Midbrain (tissue), 1 donor: ENCODE data around the gene TNNT3.
"Not testable (repeated sequence)": the region's sequence is repeated elsewhere in the genome, so short reads cannot be mapped to it uniquely, and the experiment has no call there.

Source experiments
- DNase-seq: peaks from one replicate; lab custom pipeline; 2025; lab: John Stamatoyannopoulos, UW

TNNT3 gene

DNA sequence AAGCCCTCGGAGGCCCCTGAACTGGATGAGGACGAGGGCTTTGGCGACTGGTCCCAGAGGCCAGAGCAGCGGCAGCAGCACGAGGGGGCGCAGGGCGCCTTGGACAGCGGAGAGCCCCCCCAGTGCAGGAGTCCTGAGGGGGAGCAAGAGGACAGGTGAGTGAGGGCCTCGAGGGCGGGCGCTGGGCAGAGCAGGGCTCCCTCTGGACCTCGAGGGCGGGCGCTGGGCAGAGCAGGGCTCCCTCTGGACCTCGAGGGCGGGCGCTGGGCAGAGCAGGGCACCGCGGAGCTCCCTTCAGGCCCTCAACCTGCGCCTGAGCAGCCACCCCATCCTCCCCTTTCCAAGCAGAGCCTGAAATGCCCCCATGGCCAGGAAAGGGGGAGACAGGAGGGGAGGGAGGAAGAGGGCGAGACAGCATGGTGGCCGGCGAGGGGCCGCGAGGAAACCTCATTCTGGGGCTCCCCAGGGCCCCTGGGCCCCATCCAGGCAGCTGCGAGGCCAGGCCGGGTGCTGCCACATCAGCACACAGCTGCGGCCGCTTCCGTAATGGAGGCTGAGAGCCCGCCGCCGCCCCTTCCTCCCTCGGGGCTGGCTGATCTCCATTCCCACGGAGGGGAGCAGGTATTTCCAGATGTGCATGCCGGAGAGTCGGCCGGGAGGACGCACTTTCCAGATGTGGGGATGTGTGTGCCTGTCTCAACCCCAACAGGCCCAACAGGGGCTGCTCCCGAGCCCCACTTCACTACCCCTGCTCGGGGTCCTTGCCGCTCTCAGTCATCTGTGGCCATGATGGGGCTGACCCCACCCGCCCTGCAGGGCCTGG lies 37.9 kb upstream of the TNNT3 start:
- DNase-seq, result no peak

DNA sequence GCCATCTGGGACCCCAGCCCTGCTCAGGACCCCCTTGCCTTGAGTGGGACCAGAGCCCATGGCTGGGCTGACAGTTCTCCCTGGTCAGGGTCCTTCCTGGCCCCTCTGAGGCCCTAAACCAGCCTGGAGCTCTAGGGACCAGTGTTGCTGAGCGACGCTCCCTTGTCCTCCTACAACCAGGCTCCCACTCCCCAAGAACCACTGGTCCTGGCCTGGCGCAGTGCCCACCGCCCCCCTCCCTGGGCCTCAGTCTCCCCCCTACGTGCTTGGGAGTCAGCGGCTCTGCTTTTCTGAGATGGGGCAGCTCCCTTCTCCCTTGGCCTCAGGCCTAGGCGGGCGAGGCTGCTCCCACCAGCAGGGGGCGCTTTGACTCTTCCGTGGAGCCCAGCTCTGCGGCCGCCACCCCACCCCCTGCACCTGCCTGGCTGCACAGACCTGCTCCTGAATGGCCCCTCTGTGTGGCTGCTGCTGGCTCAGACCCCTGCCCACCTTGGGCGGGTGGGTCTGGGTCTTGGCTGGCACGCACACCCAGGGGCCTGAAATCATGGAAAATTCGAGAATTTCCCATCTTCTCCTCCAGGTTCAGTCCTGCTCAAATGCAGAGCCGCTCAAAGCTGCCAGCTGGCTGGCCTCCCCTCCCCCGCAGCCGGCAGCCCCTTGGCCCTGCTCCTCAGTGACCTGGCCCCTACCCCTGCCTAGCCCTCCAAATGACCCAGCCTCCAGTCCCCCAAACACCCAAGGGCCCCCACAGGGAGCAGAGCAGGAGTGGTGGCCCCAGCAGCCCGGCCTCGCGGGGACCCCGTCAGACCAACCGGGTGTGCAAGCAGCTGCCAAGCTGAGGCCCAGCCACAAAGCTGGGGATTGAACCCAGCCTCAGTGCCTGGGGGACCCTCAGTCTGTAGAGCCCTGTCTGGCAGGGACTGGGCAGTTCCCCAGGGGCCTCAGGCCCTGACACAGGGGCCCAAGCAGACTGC lies 37.0 kb upstream of the TNNT3 start:
- DNase-seq, result peak; percentile 72

DNA sequence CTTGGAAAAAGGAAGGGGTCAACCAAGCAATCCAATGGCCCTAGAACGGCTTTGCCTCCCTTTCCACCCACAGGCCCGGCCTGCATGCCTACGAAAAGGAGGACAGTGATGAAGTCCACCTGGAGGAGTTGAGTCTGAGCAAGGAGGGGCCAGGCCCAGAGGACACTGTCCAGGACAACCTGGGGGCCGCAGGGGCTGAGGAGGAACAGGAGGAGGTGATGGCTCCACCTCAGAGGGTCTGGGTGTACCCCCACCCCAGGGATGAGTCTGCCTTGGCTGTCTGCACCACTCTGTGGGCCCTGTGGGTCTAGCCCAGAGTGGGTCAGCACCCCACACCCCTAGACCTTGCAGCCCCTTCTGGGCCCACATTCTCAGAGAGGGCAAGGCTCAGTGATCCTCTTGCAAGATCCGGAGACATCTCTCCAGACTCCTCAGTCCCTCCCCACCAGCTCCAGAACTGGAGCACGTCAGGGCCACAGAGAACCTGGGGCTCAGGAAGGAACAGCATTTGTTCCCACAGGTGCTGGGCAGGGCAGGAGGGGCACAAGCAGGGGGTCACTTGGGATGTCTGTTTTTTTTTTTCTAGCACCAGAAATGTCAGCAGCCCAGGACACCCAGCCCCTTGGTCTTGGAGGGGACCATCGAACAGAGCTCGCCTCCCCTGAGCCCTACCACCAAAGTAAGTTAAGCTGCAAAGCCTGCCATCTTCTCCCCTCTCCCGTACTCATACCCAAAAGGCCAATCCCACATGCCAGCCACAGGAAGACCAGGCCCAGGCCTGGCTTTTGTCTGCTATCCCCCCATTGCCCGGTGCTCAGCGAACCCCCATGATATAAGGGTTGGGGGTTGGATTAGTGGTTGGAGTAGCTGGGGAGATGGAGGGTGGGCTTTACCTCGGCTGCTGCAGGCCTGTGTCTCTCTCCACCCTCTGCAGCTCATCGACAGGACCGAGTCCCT lies 35.9 kb upstream of the TNNT3 start:
- DNase-seq, result no peak

DNA sequence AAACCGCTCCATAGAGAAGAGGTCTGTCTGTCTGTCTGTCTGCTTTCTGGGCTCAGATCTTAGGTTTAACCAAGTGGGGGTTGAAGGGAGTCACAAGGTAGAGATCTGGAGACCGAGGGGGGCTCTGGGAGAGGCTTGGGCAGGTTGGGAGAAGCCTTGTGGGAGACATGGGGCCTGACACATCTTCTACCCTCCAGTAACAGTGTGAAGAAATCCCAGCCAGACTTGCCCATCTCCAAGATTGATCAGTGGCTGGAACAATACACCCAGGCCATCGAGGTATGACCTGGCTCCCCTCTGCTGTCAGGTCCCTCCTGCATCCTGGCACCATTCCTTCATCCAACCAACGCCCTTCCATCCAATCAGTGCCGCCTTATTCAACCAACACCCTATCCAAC lies 35.2 kb upstream of the TNNT3 start:
- no peak for DNase-seq

DNA sequence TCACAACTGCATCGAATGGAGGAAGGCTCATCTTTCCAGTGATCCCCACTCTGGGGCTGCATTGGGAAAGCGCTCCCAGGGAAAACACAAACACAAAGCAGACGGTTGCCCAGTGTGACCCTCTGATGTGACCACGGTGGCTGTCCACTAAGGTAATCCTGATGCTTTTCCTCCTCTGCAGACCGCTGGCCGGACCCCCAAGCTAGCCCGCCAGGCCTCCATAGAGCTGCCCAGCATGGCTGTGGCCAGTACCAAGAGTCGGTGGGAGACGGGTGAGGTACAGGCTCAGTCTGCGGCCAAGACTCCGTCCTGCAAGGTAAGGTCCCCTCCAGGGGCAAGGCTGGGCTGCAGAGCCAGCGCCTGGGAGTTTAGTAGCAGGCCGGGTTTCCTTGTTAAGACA lies 33.0 kb upstream of the TNNT3 start:
- not testable (repeated sequence) for DNase-seq

DNA sequence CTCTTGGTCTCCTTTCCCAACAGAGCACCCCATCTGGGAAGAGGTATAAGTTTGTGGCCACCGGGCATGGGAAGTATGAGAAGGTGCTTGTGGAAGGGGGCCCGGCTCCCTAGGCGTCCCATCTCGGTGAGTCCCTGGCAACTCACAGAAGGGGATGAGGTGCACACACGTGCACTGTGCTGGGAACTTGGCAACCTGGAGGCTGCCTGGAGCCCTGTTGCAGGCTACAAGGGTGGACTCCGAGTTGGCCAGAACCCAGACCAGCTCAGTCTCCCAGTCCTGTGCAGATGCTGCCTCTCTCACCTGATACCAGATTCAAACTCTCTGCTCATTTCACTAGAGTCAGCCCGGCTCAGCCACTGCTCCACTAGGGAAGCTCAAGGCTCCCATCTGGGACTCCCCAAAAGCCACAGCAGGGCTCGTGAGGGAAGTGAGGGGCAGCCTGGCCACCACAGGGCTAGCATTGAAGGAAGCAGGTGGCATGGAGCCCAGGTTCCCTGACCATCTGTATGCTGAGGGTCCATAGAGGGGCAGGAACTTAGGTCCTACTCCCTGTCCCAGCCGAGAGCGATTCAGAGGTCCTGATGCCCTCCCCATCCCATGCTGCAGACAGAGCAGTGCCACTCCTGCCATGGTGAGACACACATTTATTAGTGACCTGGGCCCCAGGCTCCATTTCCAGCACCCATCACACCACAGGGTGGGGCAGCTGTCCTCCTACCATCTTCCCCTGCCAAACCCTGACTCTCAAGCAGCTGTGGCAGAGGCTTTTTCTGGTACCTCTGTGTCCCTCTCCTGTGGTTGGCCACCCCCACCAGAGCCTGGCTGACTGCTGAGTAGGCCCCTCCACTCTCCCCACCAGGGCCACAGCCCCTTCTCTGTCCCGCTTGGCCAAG lies 31.8 kb upstream of the TNNT3 start:
- no peak for DNase-seq

DNA sequence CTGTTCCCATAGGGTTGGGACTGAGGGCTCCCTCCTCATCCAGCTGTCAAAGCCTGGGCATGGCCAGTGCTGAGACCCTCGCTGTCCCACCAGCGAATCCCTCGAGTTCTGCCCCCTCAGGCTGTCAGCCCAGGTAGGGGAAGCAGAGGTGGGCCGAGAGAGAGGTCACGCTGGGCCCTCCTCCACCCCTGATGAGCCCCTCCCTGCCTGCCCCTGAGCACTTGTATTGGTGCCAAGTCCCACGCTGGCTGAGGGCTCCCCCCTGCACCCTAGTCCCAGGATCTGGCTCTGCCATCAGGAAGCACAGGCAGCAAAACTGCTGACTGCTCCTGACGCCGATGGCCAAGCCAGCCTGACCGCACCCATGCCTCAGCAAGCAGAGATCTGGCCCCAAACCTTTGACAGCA lies 31.2 kb upstream of the TNNT3 start:
- no peak for DNase-seq

DNA sequence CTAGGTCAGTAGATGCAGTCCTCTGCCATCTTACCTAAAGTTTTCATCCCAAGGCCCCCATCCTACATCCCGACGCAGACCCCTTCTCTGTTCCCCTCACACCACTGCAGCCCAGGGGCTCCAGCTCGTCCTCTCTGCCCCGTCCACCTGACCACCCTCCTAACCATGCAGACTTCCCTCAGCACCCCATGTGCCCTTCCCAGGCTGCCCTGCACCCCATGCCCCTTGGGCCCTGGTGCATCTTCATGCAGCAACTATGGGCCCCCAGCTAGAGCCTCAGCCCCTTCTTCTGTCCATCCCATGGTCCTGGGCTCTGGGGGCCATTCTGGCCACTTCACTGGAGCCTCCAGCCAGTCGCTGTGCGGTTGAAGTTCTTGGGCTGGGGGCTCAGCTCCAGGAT lies 30.7 kb upstream of the TNNT3 start:
- no peak for DNase-seq

DNA sequence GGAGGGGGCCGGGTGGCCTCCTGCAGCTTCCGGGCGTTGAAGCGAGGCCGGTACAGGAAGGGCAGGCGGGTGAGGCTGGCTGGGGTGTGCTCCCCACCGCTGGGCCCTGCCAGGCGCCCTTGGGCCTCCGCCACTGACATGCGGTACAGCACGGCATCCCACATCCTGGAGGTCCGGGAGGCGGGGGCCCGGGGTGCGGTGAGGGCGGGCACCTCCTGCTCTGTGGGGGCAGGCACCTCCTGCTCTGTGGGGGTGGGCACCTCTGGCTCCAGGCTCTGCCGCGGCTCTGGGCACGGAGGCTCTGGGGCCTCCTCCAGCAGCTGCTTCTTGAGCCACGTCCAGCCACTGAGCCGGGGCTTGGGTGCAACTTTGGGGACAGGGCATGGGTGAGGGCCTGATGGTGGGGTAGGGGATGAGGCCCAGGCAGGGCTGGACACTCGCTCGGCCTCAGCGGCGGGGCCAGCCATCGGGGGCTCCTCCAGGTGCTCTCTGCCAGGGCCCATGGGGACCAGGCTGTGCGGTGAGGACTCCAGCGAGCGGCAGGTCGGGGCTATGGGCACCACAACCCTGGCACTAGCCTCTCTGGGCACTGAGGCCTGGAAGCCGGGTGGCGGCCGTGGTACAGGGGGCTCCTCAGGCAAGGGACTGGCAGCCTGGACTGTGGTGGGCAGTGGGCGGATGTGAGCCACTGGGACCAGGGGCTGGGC lies 30.1 kb upstream of the TNNT3 start:
- no peak for DNase-seq

DNA sequence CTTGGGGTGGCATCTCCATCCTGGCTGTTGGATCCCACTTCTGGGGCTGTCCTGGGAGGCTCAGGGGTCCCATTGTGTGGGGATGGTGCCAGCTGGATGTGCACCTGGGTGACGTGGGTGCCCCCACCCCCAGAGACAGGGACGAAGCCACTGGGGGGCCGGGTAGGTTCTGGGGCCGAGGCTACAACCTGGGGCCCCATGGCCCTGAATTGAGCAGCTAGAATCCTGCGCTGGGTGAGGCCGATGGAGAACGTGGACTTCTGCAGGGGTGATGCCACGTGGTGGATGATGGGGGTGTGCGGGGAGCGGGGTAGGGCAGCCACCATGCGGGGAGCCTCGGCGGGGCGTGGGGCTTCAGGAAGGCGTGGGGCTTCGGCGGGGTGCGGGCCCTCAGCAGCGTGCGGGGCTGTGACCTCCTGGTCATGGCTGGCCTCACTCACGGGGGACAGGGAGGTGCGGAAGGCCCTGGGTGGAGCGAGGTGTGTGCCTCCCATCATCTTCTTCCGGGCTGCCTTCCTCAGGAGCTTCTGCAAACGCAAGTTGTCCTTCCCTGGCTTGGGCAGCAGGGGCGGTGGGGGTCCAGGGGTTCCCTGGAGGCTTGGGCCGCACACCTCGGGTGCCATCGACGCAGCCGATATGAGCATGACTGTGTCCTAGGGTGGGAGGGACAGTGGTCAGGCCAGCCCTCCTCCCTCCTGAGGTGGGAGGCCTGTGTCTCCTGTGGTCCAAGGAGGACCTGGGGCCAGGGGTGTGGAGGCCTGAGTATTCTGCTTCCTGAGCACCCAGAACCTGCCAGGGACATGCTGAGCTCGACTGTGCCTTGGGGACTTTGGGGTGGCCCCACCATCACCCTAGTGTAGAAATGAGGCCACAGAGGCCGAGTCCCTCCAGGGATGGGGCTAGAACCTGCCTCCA lies 29.3 kb upstream of the TNNT3 start:
- no peak for DNase-seq

DNA sequence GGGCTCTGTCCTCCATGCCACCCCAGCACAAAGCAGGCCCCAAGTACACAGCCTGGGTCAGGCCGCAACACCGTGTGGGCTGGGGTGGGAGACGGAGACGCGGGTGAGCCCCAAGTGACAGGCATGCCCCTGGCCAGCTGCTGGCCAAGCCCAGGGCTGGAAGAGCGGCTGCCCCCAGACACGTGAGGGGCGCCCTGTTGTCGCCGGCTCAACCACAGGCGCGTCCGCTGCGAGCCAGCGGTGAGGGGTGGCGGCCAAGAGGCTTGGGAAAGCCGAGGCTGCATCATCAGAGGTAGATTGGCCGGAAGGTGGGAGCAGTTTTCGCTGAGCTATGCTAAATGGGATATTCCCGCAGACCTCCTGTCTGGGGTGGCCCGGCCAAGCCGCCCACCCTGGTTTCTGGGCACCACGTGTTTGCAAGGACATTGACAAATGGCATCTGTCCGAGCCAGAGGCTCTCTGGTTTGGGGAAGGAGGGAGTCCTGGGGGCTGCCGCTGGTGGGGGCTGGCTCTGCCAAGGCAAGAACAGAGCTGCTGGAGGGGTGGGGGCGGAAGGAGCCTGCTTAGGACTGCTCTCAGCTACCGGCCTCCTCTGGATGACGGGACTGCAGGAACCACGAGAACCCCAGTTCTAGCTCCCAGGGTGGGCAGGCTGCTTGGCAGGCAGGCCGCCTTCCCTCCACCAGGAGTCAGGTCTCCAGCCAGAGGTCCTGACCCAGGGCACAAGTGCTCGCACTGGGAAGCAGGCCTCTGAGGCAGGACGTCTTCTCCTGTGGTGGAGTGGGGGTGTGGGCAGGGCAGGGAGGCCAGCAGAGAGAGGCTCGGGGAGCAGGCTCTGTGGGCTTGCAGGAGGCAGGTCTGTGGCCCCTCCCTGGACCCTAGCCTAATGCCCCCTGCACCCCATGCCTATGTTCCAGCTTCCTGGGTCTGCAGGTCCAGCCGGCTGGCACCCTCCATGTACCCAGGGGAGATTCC lies 28.4 kb upstream of the TNNT3 start:
- DNase-seq, result no peak

DNA sequence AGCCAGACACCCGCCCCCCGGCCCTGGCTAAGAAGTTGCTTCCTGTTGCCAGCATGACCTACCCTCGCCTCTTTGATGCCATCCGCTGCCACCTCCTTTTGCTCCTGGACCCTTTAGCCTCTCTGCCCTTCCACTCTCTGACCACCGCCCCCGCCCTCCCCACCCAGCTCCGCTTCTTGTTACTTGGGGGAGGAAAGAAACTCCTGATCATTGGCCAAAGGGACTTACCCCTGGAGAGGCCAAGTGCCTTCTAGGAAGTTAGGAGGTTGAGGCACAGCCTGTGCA lies 27.7 kb upstream of the TNNT3 start, which contains the start of gene PRR33:
TSS of gene PRR33 (minus strand) at position 65 of the 285 bp plus-strand sequence. CDS start 1,311 bp downstream, outside the sequence.
- no peak for DNase-seq

DNA sequence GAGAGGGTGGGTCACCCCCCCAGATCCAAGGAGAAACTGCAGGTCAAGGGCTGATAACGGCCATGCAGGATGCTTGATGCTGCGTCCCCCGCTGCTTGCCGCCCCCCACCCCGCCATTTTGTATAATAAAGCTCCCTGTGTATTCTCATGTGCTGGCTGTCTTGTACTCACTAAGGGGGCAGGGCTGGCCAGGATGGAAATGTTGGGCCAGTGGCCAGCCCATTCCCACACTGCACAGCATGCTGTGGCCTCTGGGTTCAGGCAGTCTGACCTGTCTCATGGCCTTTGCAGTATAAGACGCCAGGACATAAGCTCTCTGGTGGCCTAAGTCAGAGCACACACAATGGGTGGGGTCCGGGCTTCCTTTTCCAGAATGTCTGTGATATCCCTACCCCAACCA lies 27.4 kb upstream of the TNNT3 start:
- no peak for DNase-seq

DNA sequence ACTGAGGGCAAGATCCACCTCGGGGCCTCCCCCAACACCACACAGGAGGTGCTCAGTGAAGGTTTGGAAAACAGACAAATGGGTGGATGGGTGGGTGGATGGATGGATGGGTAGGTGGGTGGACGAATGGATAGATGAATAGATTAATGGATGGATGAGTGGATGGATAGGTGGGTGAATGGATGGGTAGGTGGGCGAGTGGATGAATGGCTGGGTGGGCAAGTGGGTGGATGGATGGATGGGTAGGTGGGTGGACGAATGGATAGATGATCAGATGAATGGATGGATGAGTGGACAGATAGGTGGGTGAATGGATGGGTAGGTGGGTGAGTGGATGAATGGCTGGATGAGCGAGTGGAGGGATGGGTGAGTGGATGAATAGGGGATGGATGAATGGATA lies 26.9 kb upstream of the TNNT3 start:
- no peak for DNase-seq

DNA sequence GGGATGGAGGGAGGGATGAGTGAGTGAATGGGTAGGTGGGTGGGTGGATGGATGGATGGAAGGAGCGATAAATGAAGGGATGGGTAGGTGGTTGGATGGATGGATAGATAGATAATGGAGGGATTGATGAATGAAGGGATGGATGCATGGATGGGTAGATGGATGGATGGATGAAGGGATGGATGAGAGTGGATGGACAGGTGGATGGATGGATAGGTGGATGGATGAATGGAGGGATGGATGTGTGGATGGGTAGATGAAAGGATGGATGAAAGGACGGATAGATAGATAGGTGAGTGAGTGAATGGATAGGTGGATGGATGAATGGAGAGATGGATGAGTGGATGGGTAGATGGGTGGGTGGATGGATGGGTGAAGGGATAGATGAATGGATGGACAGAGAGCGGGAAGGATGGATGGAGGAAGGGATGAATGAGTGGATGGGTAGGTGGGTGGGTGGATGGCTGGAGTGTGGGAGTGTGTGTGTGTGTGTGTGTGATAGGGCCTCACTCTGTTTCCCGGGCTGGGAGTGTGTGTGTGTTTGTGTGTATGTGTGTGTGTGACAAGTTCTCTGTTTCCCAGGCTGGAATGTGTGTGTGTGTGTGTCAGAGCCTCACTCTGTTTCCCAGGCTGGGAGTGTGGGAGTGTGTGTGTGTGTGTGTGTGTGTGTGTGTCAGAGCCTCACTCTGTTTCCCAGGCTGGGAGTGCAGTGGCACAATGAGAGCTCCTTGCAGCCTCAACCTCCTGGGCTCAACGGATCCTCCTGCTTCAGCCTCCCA lies 25.7 kb upstream of the TNNT3 start:
- DNase-seq, result no peak

DNA sequence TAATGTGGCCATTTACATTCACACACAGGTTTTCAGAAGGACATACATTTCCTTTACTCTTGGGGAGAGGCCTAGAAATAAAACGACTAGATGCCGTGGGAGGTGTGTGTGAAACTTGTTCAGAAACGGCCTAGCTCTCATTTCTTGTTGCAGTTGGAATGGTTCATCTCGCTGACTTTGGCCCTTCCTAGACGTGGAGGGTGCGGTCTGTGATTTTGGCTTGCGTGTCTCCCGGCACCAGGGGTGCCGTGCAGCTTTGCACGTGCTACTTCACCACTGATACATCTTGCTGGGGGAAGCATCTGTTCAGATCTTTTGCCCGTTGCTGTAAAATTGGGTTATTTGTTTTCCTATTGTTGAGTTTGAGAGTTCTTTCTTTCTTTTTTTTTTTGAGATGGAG lies 24.7 kb upstream of the TNNT3 start:
- no peak for DNase-seq

DNA sequence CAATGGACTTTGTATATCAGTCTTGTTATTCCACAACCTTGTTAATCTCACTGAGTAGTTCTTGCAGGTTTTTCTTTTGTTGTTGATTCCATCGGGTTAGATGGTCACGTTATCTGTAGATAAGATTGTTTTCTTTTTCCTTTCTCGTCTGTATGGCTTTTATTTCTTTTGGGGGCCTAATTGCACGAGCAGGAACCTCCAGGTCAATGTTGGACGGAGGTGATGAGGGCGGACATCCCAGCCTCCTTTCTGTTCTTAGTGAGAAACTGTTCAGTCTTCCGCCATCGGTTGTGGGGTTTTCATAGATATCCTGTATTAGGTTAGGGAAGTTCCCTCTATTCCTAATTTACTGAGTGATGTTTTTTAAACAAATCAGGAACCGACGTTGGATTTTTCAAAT lies 23.0 kb upstream of the TNNT3 start:
- no peak for DNase-seq
